Vagina (tissue), 2 donors: ENCODE measurements around the gene AHDC1. TPM values are rescaled to one million over a fixed set of nuclear protein-coding genes. Genes with fewer than 3 reads are reported as not detected.

ENCODE experiments used
- DNase-seq, 2 donors: peaks; one replicate each; pipeline ENCODE4 v3.0.0-alpha.2; 2017; ENCODE audit errors: extremely low spot score in 2 of 2
- H3K27ac ChIP-seq: fragments of 200-600 bp; sonication (generic); one replicate; pipeline ENCODE4 v1.5.1; 2019
- H3K27me3 ChIP-seq: fragments of 200-600 bp; sonication (generic); one replicate; pipeline ENCODE4 v1.5.1; 2019
- H3K36me3 ChIP-seq, 2 donors: fragments of 200-600 bp; sonication (generic); one replicate each; pipeline ENCODE4 v1.5.1; 2017 to 2019
- H3K4me1 ChIP-seq: fragments of 200-600 bp; sonication (generic); one replicate; pipeline ENCODE4 v1.5.1; 2019
- H3K4me3 ChIP-seq, 2 donors: fragments of 200-600 bp; sonication (generic); 1 replicate in 1 of 2; 2 replicates in 1 of 2; pipeline ENCODE4 v1.5.1; 2016 to 2019
- H3K9me3 ChIP-seq: fragments of 200-600 bp; sonication (generic); one replicate; pipeline ENCODE4 v1.5.1; 2019
- CTCF ChIP-seq, 3 experiments: fragments of 450-650 bp in 2 of 3; fragments of 200-600 bp in 1 of 3; sonication (generic) in 1 of 3; IDR thresholded peaks; one replicate each; pipeline ENCODE4 v1.5.1; 2017 to 2019; ENCODE audit warnings: antibody characterized with exemption in 3 of 3, mild to moderate bottlenecking in 2 of 3, moderate library complexity in 2 of 3
- POLR2A ChIP-seq, 2 donors: fragments of 450-650 bp; IDR thresholded peaks; one replicate each; pipeline ENCODE4 v1.6.1; 2017; ENCODE audit warnings: antibody characterized with exemption in 2 of 2, mild to moderate bottlenecking in 2 of 2, moderate library complexity in 2 of 2
- POLR2AphosphoS5 ChIP-seq, 2 donors: sonication (generic); formaldehyde crosslinking; IDR thresholded peaks; one replicate each; pipeline ENCODE4 v1.9.0; 2017; ENCODE audit warnings: antibody characterized with exemption in 2 of 2, mild to moderate bottlenecking in 2 of 2, low read depth in 1 of 2; ENCODE audit not compliant: insufficient read depth in 1 of 2
- intact Hi-C: fragments of 100-400 bp; cut with DNase I; formaldehyde crosslinking; loops from one replicate; pipeline ENCODE4 v1.15.1; 2023
- total RNA-seq: library from RNA; depleted of rRNA; stranded (reverse); fragments of >200 nt; gene quantifications from one replicate; pipeline ENCODE4 v1.2.3, GENCODE V29; 2016

AHDC1 gene
- total RNA-seq, 1 donor from 2014 or later, result 62.4 TPM

DNA sequence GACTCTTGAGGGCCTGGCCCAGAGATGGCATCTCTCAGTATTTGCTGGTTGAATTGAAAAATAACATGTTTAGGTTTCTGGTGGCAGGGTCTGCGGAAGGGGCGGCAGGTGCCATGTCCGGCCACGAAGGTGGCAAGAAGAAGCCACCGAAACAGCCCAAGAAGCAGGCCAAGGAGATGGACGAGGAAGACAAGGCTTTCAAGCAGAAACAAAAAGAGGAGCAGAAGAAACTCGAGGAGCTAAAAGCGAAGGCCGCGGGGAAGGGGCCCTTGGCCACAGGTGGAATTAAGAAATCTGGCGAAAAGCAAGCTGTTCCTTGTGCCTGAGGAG lies 45.3 kb upstream of the AHDC1 start:
- intact Hi-C loops, result no loop called here
- no peaks in the 10 kb centered on the region for H3K36me3 ChIP-seq
- no peak for DNase-seq
- H3K9me3 ChIP-seq, result no peaks in the 10 kb centered on the region
- H3K27ac ChIP-seq, result no peak overlapping the region
- no peak for TF ChIP-seq POLR2AphosphoS5 (IDR thresholded peaks at IDR 0.05; ENCODE audit: insufficient read depth in 1 of 2, low read depth in 1 of 2)
- no peak for TF ChIP-seq POLR2A (IDR thresholded peaks at IDR 0.05)
- no peak for TF ChIP-seq CTCF (IDR thresholded peaks at IDR 0.05)
- H3K4me1 ChIP-seq, result peaks cover 14% of the 10 kb centered on the region
- no peak overlapping the region for H3K4me3 ChIP-seq
- H3K27me3 ChIP-seq, result no peaks in the 10 kb centered on the region

DNA sequence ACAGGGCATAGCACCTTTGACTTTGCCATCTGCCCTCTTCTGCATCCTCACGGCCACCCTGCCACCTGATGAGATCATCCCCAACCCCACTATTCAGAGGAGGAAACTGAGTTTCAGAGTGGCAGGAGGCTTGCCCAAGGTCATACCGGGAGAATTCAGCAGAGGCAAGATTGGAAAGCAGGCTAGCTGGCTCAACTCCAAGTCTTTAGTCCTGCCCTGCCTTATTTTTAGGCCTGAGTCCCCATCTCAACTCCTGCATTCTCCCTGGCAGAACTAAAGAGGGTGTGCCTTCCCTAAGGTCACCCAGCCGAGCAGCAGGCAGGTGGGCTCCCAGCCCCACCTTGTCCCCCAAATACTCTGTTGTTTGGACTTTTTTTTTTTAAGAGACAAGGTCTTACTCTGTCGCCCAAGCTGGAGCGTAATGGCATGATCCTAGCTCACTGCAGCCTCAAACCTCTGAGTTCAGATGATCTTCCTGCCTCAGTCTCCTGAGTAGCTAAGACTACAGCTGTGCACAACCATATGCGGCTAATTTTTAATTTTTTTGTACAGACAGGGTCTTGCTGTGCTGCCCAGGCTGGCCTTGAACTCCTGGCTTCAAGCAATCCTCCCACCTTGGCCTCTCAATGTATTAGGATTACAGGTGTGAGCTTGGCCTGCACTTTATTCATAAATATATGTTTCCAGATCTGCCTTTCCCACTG lies 44.8 kb upstream of the AHDC1 start:
- no peak overlapping the region for H3K4me3 ChIP-seq
- no peak overlapping the region for H3K27ac ChIP-seq
- intact Hi-C loops, result no loop called here
- no peaks in the 10 kb centered on the region for H3K9me3 ChIP-seq
- DNase-seq, result no peak
- no peaks in the 10 kb centered on the region for H3K36me3 ChIP-seq
- peaks cover 14% of the 10 kb centered on the region for H3K4me1 ChIP-seq
- no peaks in the 10 kb centered on the region for H3K27me3 ChIP-seq
- TF ChIP-seq POLR2AphosphoS5 (IDR thresholded peaks at IDR 0.05; ENCODE audit: insufficient read depth in 1 of 2, low read depth in 1 of 2), result no peak
- TF ChIP-seq CTCF (IDR thresholded peaks at IDR 0.05), result no peak
- TF ChIP-seq POLR2A (IDR thresholded peaks at IDR 0.05), result no peak

GRCh38 chr1:27647328-27647727 lies 43.4 kb upstream of the AHDC1 start:
- H3K4me3 ChIP-seq, result no peak overlapping the region
- H3K36me3 ChIP-seq, result no peaks in the 10 kb centered on the region
- no peak for DNase-seq
- no peak for TF ChIP-seq CTCF (IDR thresholded peaks at IDR 0.05)
- no peak for TF ChIP-seq POLR2A (IDR thresholded peaks at IDR 0.05)
- TF ChIP-seq POLR2AphosphoS5 (IDR thresholded peaks at IDR 0.05; ENCODE audit: insufficient read depth in 1 of 2, low read depth in 1 of 2), result no peak
- no peaks in the 10 kb centered on the region for H3K27me3 ChIP-seq
- intact Hi-C loops, result no loop called here
- H3K9me3 ChIP-seq, result no peaks in the 10 kb centered on the region
- H3K27ac ChIP-seq, result no peak overlapping the region
- H3K4me1 ChIP-seq, result peaks cover 14% of the 10 kb centered on the region

- no peak for TF ChIP-seq CTCF (IDR thresholded peaks at IDR 0.05)
- no peak for TF ChIP-seq POLR2A (IDR thresholded peaks at IDR 0.05)
- H3K27ac ChIP-seq, result no peak overlapping the region
- no peaks in the 10 kb centered on the region for H3K36me3 ChIP-seq
- H3K4me1 ChIP-seq, result peaks cover 14% of the 10 kb centered on the region
- DNase-seq, result no peak
- no peak overlapping the region for H3K4me3 ChIP-seq
- H3K9me3 ChIP-seq, result no peaks in the 10 kb centered on the region
- intact Hi-C loops, result no loop called here
- no peaks in the 10 kb centered on the region for H3K27me3 ChIP-seq
Measured at GRCh38 chr1:27646676-27647075, 42.7 kb upstream of the AHDC1 start.

- TF ChIP-seq POLR2AphosphoS5 (IDR thresholded peaks at IDR 0.05; ENCODE audit: insufficient read depth in 1 of 2, low read depth in 1 of 2) (no peak), POLR2A (IDR thresholded peaks at IDR 0.05) (no peak), CTCF (IDR thresholded peaks at IDR 0.05) (no peak)
- intact Hi-C loops, result no loop called here
- peaks cover 1% of the 10 kb centered on the region for H3K4me1 ChIP-seq
- H3K36me3 ChIP-seq, result no peaks in the 10 kb centered on the region
- H3K27ac ChIP-seq, result no peak overlapping the region
- no peaks in the 10 kb centered on the region for H3K9me3 ChIP-seq
- DNase-seq, result no peak
- H3K27me3 ChIP-seq, result no peaks in the 10 kb centered on the region
- H3K4me3 ChIP-seq, result no peak overlapping the region
Measured at GRCh38 chr1:27645071-27645415, 41.1 kb upstream of the AHDC1 start.
